Endothelial cell of coronary artery (primary cell): ENCODE results near the gene NFATC3. TPM values are rescaled to one million over a fixed set of nuclear protein-coding genes. Genes with fewer than 3 reads are reported as not detected.

Experiments
- total RNA-seq: library from RNA; depleted of rRNA; stranded (reverse); fragments of >200 nt; gene quantifications from 2 replicates; pipeline ENCODE4 v1.2.3, GENCODE V29; 2014

The NFATC3 gene
- total RNA-seq, result 8.2 and 11.3 TPM in 2 replicates

GRCh38 chr16:68085259-68086071, at the start of gene NFATC3:
TSS of gene NFATC3 (plus strand) at chr16:68085370. CDS start at chr16:68085682, 312 bp downstream.

GRCh38 chr16:68235887-68236136, 150.6 kb downstream of the NFATC3 start, which contains the start of gene ESRP2:
TSS of gene ESRP2 (minus strand) at chr16:68236127. CDS start at chr16:68236045, 82 bp downstream.

DNA sequence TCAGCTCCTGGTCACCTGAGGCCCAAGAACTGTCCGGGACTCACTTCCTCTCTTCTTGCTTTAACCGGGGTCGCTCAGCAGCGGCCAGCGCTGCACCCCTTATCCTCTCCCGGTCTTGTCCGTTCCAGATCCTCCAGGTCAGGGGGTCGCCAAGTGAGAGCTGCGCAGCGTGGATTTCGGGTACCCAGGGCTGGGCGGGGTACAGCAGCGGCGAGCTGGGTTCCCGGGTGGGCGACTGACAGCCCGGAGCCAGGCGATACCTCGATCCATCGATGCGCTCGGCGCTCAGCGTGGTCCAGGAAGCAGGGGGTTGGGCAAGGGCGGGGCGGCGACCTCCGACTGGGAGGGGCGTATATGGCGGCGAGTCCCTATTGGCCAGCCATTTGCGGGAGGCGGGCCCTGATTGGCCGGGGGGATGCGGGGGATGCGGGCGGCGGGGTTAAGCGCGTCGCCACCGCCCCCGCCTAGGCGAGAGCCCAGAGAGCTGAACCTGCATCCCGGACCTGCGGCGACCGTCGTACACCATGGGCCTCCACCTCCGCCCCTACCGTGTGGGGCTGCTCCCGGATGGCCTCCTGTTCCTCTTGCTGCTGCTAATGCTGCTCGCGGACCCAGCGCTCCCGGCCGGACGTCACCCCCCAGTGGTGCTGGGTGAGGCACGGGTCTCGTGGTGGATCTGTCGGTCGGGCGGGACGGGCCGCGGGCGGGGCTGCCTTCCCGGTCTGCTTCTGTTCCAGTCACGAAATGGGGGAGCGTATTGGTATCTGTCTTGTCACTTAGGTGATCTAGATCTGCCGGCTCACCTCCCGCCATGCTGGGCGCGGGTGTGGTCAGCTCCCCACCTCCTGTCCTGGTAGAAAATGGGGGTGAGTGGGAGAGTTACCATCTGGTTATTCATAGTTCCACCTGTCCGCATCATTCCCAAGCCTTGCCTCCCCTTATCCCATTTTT, 160.0 kb downstream of the NFATC3 start, which contains the start of gene PLA2G15:
Gene PLA2G15 (plus strand): TSS at position 471 of the 951 bp plus-strand sequence. CDS start 54 bp downstream, at position 525.

GRCh38 chr16:68264128-68265077, 179.2 kb downstream of the NFATC3 start, which contains the start of gene SLC7A6:
TSS of gene SLC7A6 (plus strand) at chr16:68264526. CDS start at chr16:68274727, 10,201 bp downstream.

Other genes starting within 250 kb of the NFATC3 start
- 31.8 and 37.5 TPM in 2 replicates for gene THAP11, start 243.1 kb upstream of the NFATC3 start, total RNA-seq
- gene NUTF2, start 238.4 kb upstream of the NFATC3 start, total RNA-seq, result 133 and 186 TPM in 2 replicates
- gene CENPT, start 237.7 kb upstream of the NFATC3 start, total RNA-seq, result 25.0 and 28.5 TPM in 2 replicates
- 73.2 and 73.6 TPM in 2 replicates for gene EDC4, start 212.3 kb upstream of the NFATC3 start, total RNA-seq
- gene NRN1L, start 200.5 kb upstream of the NFATC3 start, total RNA-seq, result not detected in 2 replicates
- 14.8 and 21.7 TPM in 2 replicates for gene PSKH1, start 192.1 kb upstream of the NFATC3 start, total RNA-seq
- gene CTRL, start 153.5 kb upstream of the NFATC3 start, total RNA-seq, result 0.45 and 0.56 TPM in 2 replicates
- 59.5 and 69.1 TPM in 2 replicates for gene PSMB10, start 148.5 kb upstream of the NFATC3 start, total RNA-seq
- 1.7 and 5.7 TPM in 2 replicates for gene LCAT, start 141.2 kb upstream of the NFATC3 start, total RNA-seq
- gene SLC12A4, start 116.7 kb upstream of the NFATC3 start, total RNA-seq, result 52.5 and 95.7 TPM in 2 replicates
- gene DPEP3, start 104.9 kb upstream of the NFATC3 start, total RNA-seq, result not detected in 2 replicates
- gene DPEP2, start 85.9 kb upstream of the NFATC3 start, total RNA-seq, result 0.36 TPM in 1 of 2 replicates, not detected in the other
- not detected in 2 replicates for gene DPEP2NB, start 69.5 kb upstream of the NFATC3 start, total RNA-seq
- 10.0 and 12.0 TPM in 2 replicates for gene DDX28, start 62.1 kb upstream of the NFATC3 start, total RNA-seq
- 17.6 and 18.5 TPM in 2 replicates for gene DUS2, start 62.1 kb upstream of the NFATC3 start, total RNA-seq
- gene ESRP2, start 150.8 kb downstream of the NFATC3 start, total RNA-seq, result under 0.01 and 0.28 TPM in 2 replicates
- gene PLA2G15, start 160.0 kb downstream of the NFATC3 start, total RNA-seq, result 15.0 and 27.1 TPM in 2 replicates
- 21.5 and 31.0 TPM in 2 replicates for gene SLC7A6, start 179.2 kb downstream of the NFATC3 start, total RNA-seq
- gene SLC7A6OS, start 225.6 kb downstream of the NFATC3 start, total RNA-seq, result 13.9 and 19.2 TPM in 2 replicates
- 32.8 and 41.9 TPM in 2 replicates for gene PRMT7, start 225.6 kb downstream of the NFATC3 start, total RNA-seq